H9 (cell line): Measurements from ENCODE around the gene MS4A14. TPM values are rescaled to one million over a fixed set of nuclear protein-coding genes. Genes with fewer than 3 reads are reported as not detected.

Experiments
- DNase-seq: peaks from one replicate; pipeline ENCODE4 v3.0.0-alpha.2; 2017
- H2AFZ ChIP-seq: one replicate; pipeline ENCODE4 v1.6.1; 2013; ENCODE audit warnings: mild to moderate bottlenecking, low read length, control low read depth, moderate library complexity
- H2AK5ac ChIP-seq: 2 replicates; pipeline ENCODE4 v1.6.1; 2013; ENCODE audit warnings: low read length, control low read depth, mixed read lengths; ENCODE audit not compliant: insufficient read length
- H2BK120ac ChIP-seq: one replicate; pipeline ENCODE4 v1.6.1; 2013; ENCODE audit warnings: low read depth, mild to moderate bottlenecking, low read length, control low read depth, inconsistent platforms; ENCODE audit not compliant: poor library complexity, severe bottlenecking
- H2BK12ac ChIP-seq: 2 replicates; pipeline ENCODE4 v1.6.1; 2013; ENCODE audit warnings: low read length, control low read depth, mixed read lengths, low read depth; ENCODE audit not compliant: insufficient read length
- H2BK15ac ChIP-seq: 2 replicates; pipeline ENCODE4 v1.6.1; 2013; ENCODE audit warnings: low read depth, low read length, control low read depth
- H2BK20ac ChIP-seq: one replicate; pipeline ENCODE4 v1.6.1; 2013; ENCODE audit warnings: low read depth, mild to moderate bottlenecking, low read length, control low read depth, inconsistent platforms; ENCODE audit not compliant: poor library complexity, severe bottlenecking
- H2BK5ac ChIP-seq: 2 replicates; pipeline ENCODE4 v1.6.1; 2013; ENCODE audit warnings: low read length, control low read depth, mixed read lengths; ENCODE audit not compliant: insufficient read length
- H3K14ac ChIP-seq: 2 replicates; pipeline ENCODE4 v1.6.1; 2013; ENCODE audit warnings: low read length, control low read depth; ENCODE audit not compliant: insufficient read depth
- H3K18ac ChIP-seq: 2 replicates; pipeline ENCODE4 v1.6.1; 2013; ENCODE audit warnings: low read depth, mild to moderate bottlenecking, mixed read lengths, low read length, control low read depth; ENCODE audit not compliant: insufficient read length
- H3K23ac ChIP-seq: 2 replicates; pipeline ENCODE4 v1.6.1; 2013; ENCODE audit warnings: low read length, control low read depth, mixed read lengths, low read depth; ENCODE audit not compliant: insufficient read length
- H3K23me2 ChIP-seq: 2 replicates; pipeline ENCODE4 v1.6.1; 2013; ENCODE audit warnings: low read depth, mild to moderate bottlenecking, mixed read lengths, low read length, control low read depth; ENCODE audit not compliant: insufficient read length, poor library complexity, severe bottlenecking
- H3K27ac ChIP-seq: 2 replicates; pipeline ENCODE4 v1.5.1; 2013; ENCODE audit warnings: low read length, control low read depth, mixed read lengths, low read depth; ENCODE audit not compliant: insufficient read length
- H3K27me3 ChIP-seq: 2 replicates; pipeline ENCODE4 v1.6.1; 2013; ENCODE audit warnings: low read length, control low read depth, inconsistent platforms; ENCODE audit not compliant: insufficient read depth
- H3K4ac ChIP-seq: 2 replicates; pipeline ENCODE4 v1.6.1; 2013; ENCODE audit warnings: low read depth, mild to moderate bottlenecking, control low read depth, inconsistent platforms, low read length, moderate library complexity
- H3K4me1 ChIP-seq: 2 replicates; pipeline ENCODE4 v1.6.1; 2013; ENCODE audit warnings: low read length, control low read depth, inconsistent platforms; ENCODE audit not compliant: insufficient read depth
- H3K4me2 ChIP-seq: 2 replicates; pipeline ENCODE4 v1.6.1; 2013; ENCODE audit warnings: low read length, control low read depth, mixed read lengths; ENCODE audit not compliant: insufficient read length, insufficient read depth
- H3K56ac ChIP-seq: 2 replicates; pipeline ENCODE4 v1.6.1; 2013; ENCODE audit warnings: low read depth, mild to moderate bottlenecking, mixed read lengths, low read length, control low read depth; ENCODE audit not compliant: insufficient read length
- H3K79me1 ChIP-seq: 2 replicates; pipeline ENCODE4 v1.6.1; 2013; ENCODE audit warnings: low read depth, mild to moderate bottlenecking, moderate library complexity, low read length, control low read depth, inconsistent platforms; ENCODE audit not compliant: insufficient read depth, poor library complexity, severe bottlenecking
- H3K79me2 ChIP-seq: 2 replicates; pipeline ENCODE4 v1.6.1; 2013; ENCODE audit warnings: low read length, control low read depth, inconsistent platforms; ENCODE audit not compliant: insufficient read depth
- H3K9ac ChIP-seq: 2 replicates; pipeline ENCODE4 v1.6.1; 2013; ENCODE audit warnings: low read length, control low read depth, mixed read lengths; ENCODE audit not compliant: insufficient read length; ENCODE audit errors: extremely low read depth
- H3K9me3 ChIP-seq: one replicate; pipeline ENCODE4 v1.6.1; 2013; ENCODE audit warnings: low read depth, low read length, inconsistent platforms; ENCODE audit not compliant: control insufficient read depth
- H3T11ph ChIP-seq: one replicate; pipeline ENCODE4 v1.6.1; 2013; ENCODE audit warnings: mild to moderate bottlenecking, low read length, control low read depth, inconsistent platforms
- H4K20me1 ChIP-seq: one replicate; pipeline ENCODE4 v1.6.1; 2013; ENCODE audit not compliant: control insufficient read depth, insufficient read length, insufficient read depth
- H4K5ac ChIP-seq: 2 replicates; pipeline ENCODE4 v1.6.1; 2013; ENCODE audit warnings: low read depth, mild to moderate bottlenecking, mixed read lengths, low read length, control low read depth; ENCODE audit not compliant: insufficient read length
- H4K8ac ChIP-seq: replicated peaks from 2 replicates; pipeline ENCODE4 v1.6.1; 2013; ENCODE audit warnings: low read length, control low read depth, mixed read lengths, low read depth; ENCODE audit not compliant: insufficient read length
- H4K91ac ChIP-seq: 2 replicates; pipeline ENCODE4 v1.6.1; 2013; ENCODE audit warnings: low read depth, mild to moderate bottlenecking, moderate library complexity, mixed read lengths, low read length, control low read depth; ENCODE audit not compliant: insufficient read length
- H3K27ac Mint-ChIP-seq, 3 experiments: 2 replicates in 2 of 3; 3 replicates in 1 of 3; pipeline ENCODE4 v1.8.0; 2020 to 2021; ENCODE audit warnings: mixed read lengths in 3 of 3, mild to moderate bottlenecking in 1 of 3, moderate library complexity in 1 of 3
- H3K27me3 Mint-ChIP-seq: 2 replicates; pipeline ENCODE4 v1.8.0; 2021; ENCODE audit warnings: low read depth, mild to moderate bottlenecking, moderate library complexity, mixed read lengths
- H3K36me3 Mint-ChIP-seq, 3 experiments: 2 replicates in 2 of 3; 3 replicates in 1 of 3; pipeline ENCODE4 v1.8.0; 2020 to 2021; ENCODE audit warnings: low read depth in 3 of 3, mixed read lengths in 3 of 3; ENCODE audit not compliant: insufficient read depth in 1 of 3
- H3K4me1 Mint-ChIP-seq, 2 experiments: 2 replicates each; pipeline ENCODE4 v1.8.0; 2020; ENCODE audit warnings: mixed read lengths in 2 of 2
- H3K4me3 Mint-ChIP-seq, 2 experiments: 2 replicates in 1 of 2; 3 replicates in 1 of 2; pipeline ENCODE4 v1.8.0; 2020 to 2021; ENCODE audit warnings: mild to moderate bottlenecking in 2 of 2, mixed read lengths in 2 of 2, moderate library complexity in 1 of 2
- H3K9me3 Mint-ChIP-seq, 2 experiments: 2 replicates in 1 of 2; 3 replicates in 1 of 2; pipeline ENCODE4 v1.8.0; 2020; ENCODE audit warnings: mild to moderate bottlenecking in 2 of 2, mixed read lengths in 2 of 2, moderate library complexity in 1 of 2
- WGBS: extraction: QIAGEN DNeasy Blood & Tissue Kit; methylation state at CpG from one replicate; pipeline ENCODE4 v1.1.7; 2013; ENCODE audit warnings: missing lambda C conversion rate, low lambda C conversion rate, mixed read lengths; ENCODE audit not compliant: insufficient read length; ENCODE audit errors: extremely low coverage; 5-methylcytosine and 5-hydroxymethylcytosine counted together
- total RNA-seq: library from RNA; stranded (reverse); gene quantifications from 2 replicates; pipeline ENCODE4 v1.2.1, GENCODE V29; 2021
- TF ChIP-seq, protein P1 (sequence below): fragments of 200-600 bp; sonication (generic); conservative IDR thresholded peaks from 3 replicates; pipeline ENCODE4 v1.8.0; 2021; ENCODE audit warnings: antibody characterized with exemption, mild to moderate bottlenecking

The MS4A14 gene
- total RNA-seq, 1 experiment from 2014 or later = not detected

DNA sequence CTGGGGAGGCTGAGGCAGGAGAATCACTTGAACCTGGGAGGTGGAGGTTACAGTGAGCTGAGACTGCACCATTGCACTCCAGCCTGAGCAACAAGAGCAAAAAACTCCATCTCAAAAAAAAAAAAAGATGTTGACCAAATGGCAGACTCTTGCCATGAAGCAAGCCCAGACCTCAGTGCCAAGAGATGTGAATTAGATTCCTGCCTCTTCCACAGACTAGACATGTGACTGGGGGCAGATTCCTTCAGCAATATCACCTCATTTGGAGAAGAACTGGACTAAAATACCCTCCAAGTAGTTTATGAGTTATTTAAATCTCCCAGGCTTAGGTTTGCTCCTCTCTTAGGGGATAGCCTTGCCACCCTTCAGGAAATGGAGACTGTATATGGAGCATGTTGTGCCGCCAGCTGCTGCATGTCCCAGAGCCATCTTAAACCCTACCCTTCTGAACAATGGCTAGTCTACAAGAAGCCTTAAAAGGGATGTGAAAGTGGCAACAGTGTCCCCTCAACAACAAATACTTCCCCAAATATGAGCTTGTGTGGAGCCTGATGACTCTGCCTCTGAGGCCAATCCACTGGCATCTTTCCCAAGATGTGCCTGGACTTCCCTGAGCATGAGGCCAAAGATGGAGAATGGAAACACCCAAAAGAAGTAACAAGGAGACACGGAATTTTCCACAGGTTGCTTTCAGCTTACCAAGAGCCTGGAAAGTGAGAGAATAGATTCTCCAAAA, 18.7 kb upstream of the MS4A14 start:
- Histone ChIP-seq H4K20me1 (no peaks in the 10 kb centered on the region), H3K79me2 (no peaks in the 10 kb centered on the region), H3K4ac (no peak overlapping the region), H3K14ac (no peak overlapping the region), H2AK5ac (no peak overlapping the region), H3K27me3 (no peaks in the 10 kb centered on the region), H3K56ac (no peak overlapping the region), H3K4me1 (no peaks in the 10 kb centered on the region), H4K8ac (no peak overlapping the region), H2AFZ (no peak overlapping the region), H2BK20ac (no peak overlapping the region), H2BK12ac (no peak overlapping the region), H3K4me2 (no peak overlapping the region), H3K23me2 (no peaks in the 10 kb centered on the region), H2BK5ac (no peak overlapping the region), H3K9ac (no peak overlapping the region), H2BK15ac (no peak overlapping the region), H3K79me1 (no peaks in the 10 kb centered on the region), H3T11ph (no peak overlapping the region), H3K23ac (no peak overlapping the region), H4K91ac (no peak overlapping the region), H4K5ac (no peak overlapping the region), H2BK120ac (no peak overlapping the region), H3K27ac (no peak overlapping the region), H3K18ac (no peak overlapping the region), H3K9me3 (no peaks in the 10 kb centered on the region)
- Mint-ChIP-seq H3K4me3 (no peak overlapping the region), H3K36me3 (0 out of 7 replicates have a peak, but pooled peaks cover 0 to 1% (median 0%) of the 10 kb centered on the region in 3 experiments), H3K9me3 (peaks cover 0 to 4% of the 10 kb centered on the region in 2 experiments; a peak in 3 of 5 replicates), H3K27ac (no peak overlapping the region), H3K27me3 (no peaks in the 10 kb centered on the region), H3K4me1 (peaks cover 0 to 2% of the 10 kb centered on the region in 2 experiments; a peak in 2 of 4 replicates)
- TF ChIP-seq, protein P1, sequence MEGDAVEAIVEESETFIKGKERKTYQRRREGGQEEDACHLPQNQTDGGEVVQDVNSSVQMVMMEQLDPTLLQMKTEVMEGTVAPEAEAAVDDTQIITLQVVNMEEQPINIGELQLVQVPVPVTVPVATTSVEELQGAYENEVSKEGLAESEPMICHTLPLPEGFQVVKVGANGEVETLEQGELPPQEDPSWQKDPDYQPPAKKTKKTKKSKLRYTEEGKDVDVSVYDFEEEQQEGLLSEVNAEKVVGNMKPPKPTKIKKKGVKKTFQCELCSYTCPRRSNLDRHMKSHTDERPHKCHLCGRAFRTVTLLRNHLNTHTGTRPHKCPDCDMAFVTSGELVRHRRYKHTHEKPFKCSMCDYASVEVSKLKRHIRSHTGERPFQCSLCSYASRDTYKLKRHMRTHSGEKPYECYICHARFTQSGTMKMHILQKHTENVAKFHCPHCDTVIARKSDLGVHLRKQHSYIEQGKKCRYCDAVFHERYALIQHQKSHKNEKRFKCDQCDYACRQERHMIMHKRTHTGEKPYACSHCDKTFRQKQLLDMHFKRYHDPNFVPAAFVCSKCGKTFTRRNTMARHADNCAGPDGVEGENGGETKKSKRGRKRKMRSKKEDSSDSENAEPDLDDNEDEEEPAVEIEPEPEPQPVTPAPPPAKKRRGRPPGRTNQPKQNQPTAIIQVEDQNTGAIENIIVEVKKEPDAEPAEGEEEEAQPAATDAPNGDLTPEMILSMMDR = no peak
- no peak for DNase-seq
- WGBS = no CpG with 5 or more reads among the region's 2 CpGs
